Thoracic aorta (tissue), 2 donors: ENCODE results near the gene DHCR24. TPM values are rescaled to one million over a fixed set of nuclear protein-coding genes. Genes with fewer than 3 reads are reported as not detected.

Experiments used
- ATAC-seq: fragments of 150-250 bp; one replicate; pipeline ENCODE4 v1.8.0; 2017; ENCODE audit warnings: low read depth; ENCODE audit not compliant: insufficient number of reproducible peaks, low FRiP score
- DNase-seq: peaks from one replicate; pipeline ENCODE4 v3.0.0-alpha.2; 2020; ENCODE audit warnings: low spot score
- H3K27ac ChIP-seq, 2 donors: fragments of 200-600 bp; sonication (generic); 1 replicate in 1 of 2; 2 replicates in 1 of 2; pipeline ENCODE4 v1.5.1; 2016; ENCODE audit warnings: mild to moderate bottlenecking in 2 of 2, moderate library complexity in 2 of 2
- H3K27me3 ChIP-seq: fragments of 200-600 bp; sonication (generic); replicated peaks from 2 replicates; pipeline ENCODE4 v1.6.0; 2016; ENCODE audit warnings: mild to moderate bottlenecking; ENCODE audit not compliant: insufficient read depth
- H3K36me3 ChIP-seq: fragments of 200-600 bp; sonication (generic); one replicate; pipeline ENCODE4 v1.5.1; 2016
- H3K4me1 ChIP-seq, 2 donors: fragments of 200-600 bp; sonication (generic); 1 replicate in 1 of 2; 2 replicates in 1 of 2; pipeline versions ENCODE4 v1.5.1 to v1.6.0; 2016; ENCODE audit warnings: low read depth in 2 of 2, mild to moderate bottlenecking in 1 of 2; ENCODE audit not compliant: control insufficient read depth in 1 of 2
- H3K4me3 ChIP-seq: fragments of 200-600 bp; sonication (generic); 2 replicates; pipeline ENCODE4 v1.5.1; 2016; ENCODE audit warnings: mild to moderate bottlenecking
- H3K9me3 ChIP-seq: fragments of 200-600 bp; sonication (generic); 2 replicates; pipeline ENCODE4 v1.5.1; 2016
- total RNA-seq, 2 donors: library from RNA; depleted of rRNA; stranded (reverse); fragments of >200 nt; gene quantifications; one replicate each; pipeline versions ENCODE4 v1.1.0 to v1.2.3, GENCODE V29; 2016
- TF ChIP-seq, protein P1 (sequence below): fragments of 200-600 bp; sonication (generic); IDR thresholded peaks from one replicate; pipeline ENCODE4 v1.5.1; 2019; ENCODE audit warnings: antibody characterized with exemption

Gene DHCR24
- total RNA-seq, 2 donors from 2014 or later, result 32.1 to 56.4 TPM

DNA sequence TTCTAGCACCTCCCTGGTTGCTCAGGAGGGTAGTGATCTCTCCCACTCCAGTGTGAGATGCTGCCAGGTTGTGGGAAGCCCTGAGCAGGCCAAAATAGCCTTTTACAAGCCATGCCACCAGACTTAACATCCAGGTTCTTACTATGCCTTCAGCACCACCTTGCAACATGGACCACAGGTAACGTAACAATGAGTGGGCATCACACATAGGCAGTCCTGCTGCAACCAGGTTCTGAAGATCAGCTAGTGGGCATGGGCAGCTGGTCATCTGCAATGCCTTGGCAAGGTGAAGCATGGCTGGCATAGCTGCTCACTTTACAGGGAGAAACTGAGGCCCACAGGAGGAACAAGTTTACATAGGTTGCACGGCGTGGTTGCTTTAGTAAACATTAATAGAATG, 40.7 kb downstream of the DHCR24 start:
- H3K27ac ChIP-seq, result no peak overlapping the region
- DNase-seq, result no peak
- TF ChIP-seq, protein P1, sequence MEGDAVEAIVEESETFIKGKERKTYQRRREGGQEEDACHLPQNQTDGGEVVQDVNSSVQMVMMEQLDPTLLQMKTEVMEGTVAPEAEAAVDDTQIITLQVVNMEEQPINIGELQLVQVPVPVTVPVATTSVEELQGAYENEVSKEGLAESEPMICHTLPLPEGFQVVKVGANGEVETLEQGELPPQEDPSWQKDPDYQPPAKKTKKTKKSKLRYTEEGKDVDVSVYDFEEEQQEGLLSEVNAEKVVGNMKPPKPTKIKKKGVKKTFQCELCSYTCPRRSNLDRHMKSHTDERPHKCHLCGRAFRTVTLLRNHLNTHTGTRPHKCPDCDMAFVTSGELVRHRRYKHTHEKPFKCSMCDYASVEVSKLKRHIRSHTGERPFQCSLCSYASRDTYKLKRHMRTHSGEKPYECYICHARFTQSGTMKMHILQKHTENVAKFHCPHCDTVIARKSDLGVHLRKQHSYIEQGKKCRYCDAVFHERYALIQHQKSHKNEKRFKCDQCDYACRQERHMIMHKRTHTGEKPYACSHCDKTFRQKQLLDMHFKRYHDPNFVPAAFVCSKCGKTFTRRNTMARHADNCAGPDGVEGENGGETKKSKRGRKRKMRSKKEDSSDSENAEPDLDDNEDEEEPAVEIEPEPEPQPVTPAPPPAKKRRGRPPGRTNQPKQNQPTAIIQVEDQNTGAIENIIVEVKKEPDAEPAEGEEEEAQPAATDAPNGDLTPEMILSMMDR, result no peak
- no peaks in the 10 kb centered on the region for H3K9me3 ChIP-seq
- ATAC-seq, result no peak
- no peaks in the 10 kb centered on the region for H3K4me1 ChIP-seq
- no peak overlapping the region for H3K4me3 ChIP-seq
- H3K36me3 ChIP-seq, result peaks cover 9% of the 10 kb centered on the region
- H3K27me3 ChIP-seq, result no peaks in the 10 kb centered on the region

DNA sequence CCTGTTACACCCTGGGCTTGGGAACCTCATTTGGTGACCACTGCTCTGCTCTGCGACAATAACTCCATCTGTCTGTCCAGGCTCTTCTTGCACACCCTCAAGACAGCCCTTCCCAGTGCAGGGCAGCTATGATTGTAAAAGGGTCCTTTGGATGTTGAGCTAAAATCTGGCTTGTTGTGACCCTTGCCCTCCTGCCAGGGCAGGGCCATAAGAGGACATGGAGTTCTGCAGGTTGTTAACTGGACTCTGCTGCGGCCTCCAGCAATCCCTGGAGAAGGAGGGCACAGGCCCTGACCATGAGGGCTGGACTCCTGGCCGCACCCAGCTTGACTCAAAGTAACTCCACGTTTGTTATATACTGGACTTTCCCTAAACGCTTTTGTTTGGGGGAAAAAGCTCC, 41.2 kb downstream of the DHCR24 start:
- Histone ChIP-seq H3K36me3 (peaks cover 4% of the 10 kb centered on the region), H3K4me1 (no peaks in the 10 kb centered on the region), H3K27ac (no peak overlapping the region), H3K9me3 (no peaks in the 10 kb centered on the region), H3K4me3 (no peak overlapping the region), H3K27me3 (no peaks in the 10 kb centered on the region)
- TF ChIP-seq, protein P1, result no peak
- no peak for ATAC-seq
- DNase-seq, result no peak

- Histone ChIP-seq H3K4me3 (no peak overlapping the region), H3K36me3 (no peaks in the 10 kb centered on the region), H3K9me3 (no peaks in the 10 kb centered on the region), H3K27ac (no peak overlapping the region), H3K4me1 (no peaks in the 10 kb centered on the region), H3K27me3 (no peaks in the 10 kb centered on the region)
- DNase-seq (no peak), ATAC-seq (no peak)
- TF ChIP-seq, protein P1, result no peak
These were observed 42.4 kb downstream of the DHCR24 start for GRCh38 chr1:54844564-54844963.

DNA sequence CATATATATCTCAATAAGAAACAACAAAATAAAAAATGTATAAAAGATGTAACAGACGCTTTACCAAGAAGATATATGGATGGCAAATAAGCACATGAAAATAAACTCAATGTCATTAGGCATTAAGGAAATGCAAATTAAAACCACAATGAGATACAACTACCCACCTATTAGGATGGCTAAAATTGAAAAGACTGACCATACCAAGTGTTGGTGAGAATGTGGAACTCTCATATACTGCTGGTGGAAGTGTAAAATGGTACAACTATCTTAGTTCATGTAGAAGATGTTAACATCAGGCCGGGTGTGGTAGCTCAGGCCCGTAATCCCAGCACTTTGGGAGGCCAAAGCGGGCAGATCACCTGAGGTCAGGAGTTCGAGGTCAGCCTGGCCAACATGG, 43.5 kb downstream of the DHCR24 start:
- no peak for ATAC-seq
- Histone ChIP-seq H3K27ac (no peak overlapping the region), H3K27me3 (no peaks in the 10 kb centered on the region), H3K36me3 (no peaks in the 10 kb centered on the region), H3K4me1 (no peaks in the 10 kb centered on the region), H3K9me3 (no peaks in the 10 kb centered on the region), H3K4me3 (no peak overlapping the region)
- DNase-seq, result no peak
- TF ChIP-seq, protein P1, result no peak

DNA sequence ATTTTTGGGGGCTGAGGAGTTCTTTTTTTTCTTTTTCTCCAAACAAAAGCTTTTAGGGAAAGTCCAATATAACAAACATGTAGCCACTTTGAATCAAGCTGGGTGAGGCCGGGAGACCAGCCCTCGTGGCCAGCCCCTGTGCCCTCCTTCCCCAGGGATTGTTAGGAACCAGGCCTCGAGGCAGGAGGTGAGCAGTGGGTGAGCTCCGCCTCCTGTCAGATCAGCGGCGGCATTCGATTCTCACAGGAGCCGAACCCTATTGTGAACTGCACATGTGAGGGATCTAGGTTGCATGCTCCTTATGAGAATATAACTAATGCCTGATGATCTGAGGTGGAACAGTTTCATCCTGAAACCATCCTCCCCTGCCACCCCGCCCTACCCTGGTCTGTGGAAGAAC, 44.0 kb downstream of the DHCR24 start:
- Histone ChIP-seq H3K4me3 (no peak overlapping the region), H3K4me1 (no peaks in the 10 kb centered on the region), H3K36me3 (no peaks in the 10 kb centered on the region), H3K27me3 (no peaks in the 10 kb centered on the region), H3K9me3 (no peaks in the 10 kb centered on the region), H3K27ac (no peak overlapping the region)
- DNase-seq (no peak), ATAC-seq (no peak)
- TF ChIP-seq, protein P1, result no peak
